Measurements from ENCODE around the gene PKIG. TPM values are rescaled to one million over a fixed set of nuclear protein-coding genes. Genes with fewer than 3 reads are reported as not detected.

Gene PKIG
- total RNA-seq, 1 experiment from 2014 or later = 27.0 TPM

- Histone ChIP-seq H3K79me1 (ENCODE audit: insufficient read depth, low read depth, low read length, poor library complexity, severe bottlenecking) (no peaks in the 10 kb centered on the region), H2BK120ac (ENCODE audit: low read depth, low read length, poor library complexity, severe bottlenecking) (no peak overlapping the region), H4K91ac (ENCODE audit: insufficient read length, low read depth, low read length) (no peak overlapping the region), H3K23me2 (ENCODE audit: insufficient read length, low read depth, low read length, poor library complexity, severe bottlenecking) (no peaks in the 10 kb centered on the region), H4K5ac (ENCODE audit: insufficient read length, low read depth, low read length) (no peak overlapping the region), H2BK15ac (ENCODE audit: low read depth, low read length) (no peak overlapping the region), H3K79me2 (ENCODE audit: insufficient read depth, low read length) (no peaks in the 10 kb centered on the region), H3K27me3 (ENCODE audit: insufficient read depth, low read length) (no peaks in the 10 kb centered on the region; the same call in 1 of the 2 replicates), H3K18ac (ENCODE audit: insufficient read length, low read depth, low read length) (no peak overlapping the region), H3K14ac (ENCODE audit: insufficient read depth, low read length) (no peak overlapping the region), H3K56ac (ENCODE audit: insufficient read length, low read depth, low read length) (no peak overlapping the region), H3K9me3 (ENCODE audit: control insufficient read depth, low read depth, low read length) (no peaks in the 10 kb centered on the region), H4K8ac (replicated peaks; ENCODE audit: insufficient read length, low read depth, low read length) (no peak overlapping the region), H2BK12ac (ENCODE audit: insufficient read length, low read depth, low read length) (no peak overlapping the region), H2AFZ (ENCODE audit: low read length) (no peak overlapping the region), H2AK5ac (ENCODE audit: insufficient read length, low read length) (no peak overlapping the region), H3K4me1 (ENCODE audit: insufficient read depth, low read length) (no peaks in the 10 kb centered on the region), H3T11ph (ENCODE audit: low read length) (no peak overlapping the region), H3K9ac (ENCODE audit: extremely low read depth, insufficient read length, low read length) (no peak overlapping the region), H3K23ac (ENCODE audit: insufficient read length, low read depth, low read length) (no peak overlapping the region), H3K27ac (ENCODE audit: insufficient read length, low read depth, low read length) (no peak overlapping the region), H3K4ac (ENCODE audit: low read depth, low read length) (no peak overlapping the region), H2BK20ac (ENCODE audit: low read depth, low read length, poor library complexity, severe bottlenecking) (no peak overlapping the region), H4K20me1 (ENCODE audit: control insufficient read depth, insufficient read depth, insufficient read length) (no peaks in the 10 kb centered on the region), H3K4me2 (ENCODE audit: insufficient read depth, insufficient read length, low read length) (no peak overlapping the region), H2BK5ac (ENCODE audit: insufficient read length, low read length) (no peak overlapping the region)
- peaks cover 23 to 40% (median 30%) of the 10 kb centered on the region in 3 experiments for H3K36me3 Mint-ChIP-seq (ENCODE audit: insufficient read depth in 1 of 3, low read depth in 3 of 3)
- peaks cover 7% of the 10 kb centered on the region in 2 experiments for H3K4me1 Mint-ChIP-seq
- DNase-seq = no peak
- WGBS (ENCODE audit: extremely low coverage, insufficient read length, low lambda C conversion rate) = no CpG with 5 or more reads among the region's 8 CpGs
- H3K9me3 Mint-ChIP-seq = no peaks in the 10 kb centered on the region
- no peak overlapping the region for H3K4me3 Mint-ChIP-seq
- peaks cover 32% of the 10 kb centered on the region for H3K27me3 Mint-ChIP-seq (ENCODE audit: low read depth)
- TF ChIP-seq CTCF (conservative IDR thresholded peaks at IDR 0.05) = no peak
- H3K27ac Mint-ChIP-seq = no peak overlapping the region
These were observed 43.0 kb downstream of the PKIG start for GRCh38 chr20:44625361-44625760.
